Measurements from ENCODE around the gene TWF1. TPM values are rescaled to one million over a fixed set of nuclear protein-coding genes. Genes with fewer than 3 reads are reported as not detected.

Gene TWF1
- polyA plus RNA-seq, 4 donors, result 67.9 to 85.2 (median 79.4) TPM

Other genes with a start within 250 kb of the TWF1 start
- 10 to 100 TPM; 10.8 to 15.0 (median 12.1) TPM for gene PUS7L, start 47.5 kb downstream of the TWF1 start, polyA plus RNA-seq (ENCODE audit: insufficient read length in 4 of 4)
- 10 to 100 TPM; 13.2 to 20.5 (median 14.3) TPM for gene IRAK4, start 47.4 kb downstream of the TWF1 start, polyA plus RNA-seq (ENCODE audit: insufficient read length in 4 of 4)
- gene TMEM117, start 29.8 kb upstream of the TWF1 start, polyA plus RNA-seq (ENCODE audit: insufficient read length in 4 of 4), result 10 to 100 TPM; 12.4 to 16.4 (median 13.5) TPM